HG02763 (cell line): Measurements from ENCODE around the gene CASP2.
"Not testable (repeated sequence)": the region's sequence is repeated elsewhere in the genome, so short reads cannot be mapped to it uniquely, and the experiment has no call there.

Source experiments
- ATAC-seq: cut with Tn5 transposase; IDR thresholded peaks from one replicate; pipeline ENCODE4 v1.9.1; 2021; ENCODE audit warnings: mild to moderate bottlenecking, moderate library complexity; ENCODE audit not compliant: unreplicated experiment

Gene CASP2

DNA sequence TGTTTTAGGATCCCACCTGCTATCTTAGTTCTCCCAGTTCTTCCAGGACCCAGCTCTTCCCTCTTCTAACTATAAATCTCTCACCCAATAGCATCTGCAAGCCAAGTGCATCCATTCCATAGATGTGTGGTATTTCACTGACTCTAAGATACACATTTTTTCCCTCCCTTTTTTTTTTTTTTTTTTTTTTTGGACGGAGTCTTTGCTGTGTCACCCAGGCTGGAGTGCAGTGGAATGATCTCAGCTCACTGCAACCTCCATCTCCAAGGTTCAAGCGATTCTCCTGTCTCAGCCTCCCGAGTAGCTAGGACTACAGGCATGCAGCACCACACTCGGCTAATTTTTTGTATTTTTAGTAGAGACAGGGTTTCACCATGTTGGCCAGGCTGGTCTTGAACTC, 1.7 kb downstream of the CASP2 start:
- ATAC-seq: not testable (repeated sequence)

- no peak for ATAC-seq
These were observed 2.1 kb downstream of the CASP2 start for GRCh38 chr7:143290293-143290692.

DNA sequence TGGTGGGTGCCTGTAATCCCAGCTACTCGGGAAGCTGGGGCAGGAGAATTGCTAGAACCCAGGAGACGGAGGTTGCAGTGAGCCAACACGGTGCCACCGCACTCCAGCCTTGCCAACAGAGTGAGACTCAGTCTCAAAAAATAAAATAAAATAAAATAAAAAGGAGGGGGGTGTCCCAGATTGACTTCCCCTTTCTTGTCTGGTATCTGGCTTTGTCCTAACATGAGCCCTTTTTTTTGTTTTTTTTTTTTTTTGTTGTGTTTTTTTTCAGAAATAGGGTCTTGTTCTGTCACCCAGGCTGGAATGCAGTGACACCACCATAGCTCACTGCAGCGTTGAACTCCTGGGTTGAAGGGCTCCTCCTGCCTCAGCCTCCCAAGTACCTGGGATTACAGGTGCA, 4.7 kb downstream of the CASP2 start:
- no peak for ATAC-seq

DNA sequence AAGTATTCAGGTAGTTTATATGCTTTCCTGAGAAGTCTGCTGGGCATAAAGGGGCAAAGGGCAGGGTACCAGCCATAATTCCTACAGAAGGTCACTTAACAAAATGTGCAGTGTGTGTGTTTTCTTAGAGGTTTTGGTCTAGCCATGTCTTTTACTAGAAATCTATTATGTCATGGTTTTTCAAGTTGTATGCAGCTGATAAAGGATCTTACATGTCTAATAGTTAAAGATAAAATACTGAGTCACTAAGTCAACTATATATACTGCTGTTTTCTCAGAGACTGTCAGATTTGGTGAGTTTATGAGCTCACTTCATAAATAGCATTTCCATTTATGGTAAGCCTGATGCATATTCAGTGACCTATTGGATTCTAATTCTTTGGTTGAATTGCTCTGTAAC, 7.7 kb downstream of the CASP2 start:
- no peak for ATAC-seq

- ATAC-seq: no peak
These were observed 8.5 kb downstream of the CASP2 start for GRCh38 chr7:143296686-143297085.

- ATAC-seq: no peak
These were observed 11.2 kb downstream of the CASP2 start for GRCh38 chr7:143299346-143299745.

GRCh38 chr7:143299840-143300239, 11.7 kb downstream of the CASP2 start:
- no peak for ATAC-seq

DNA sequence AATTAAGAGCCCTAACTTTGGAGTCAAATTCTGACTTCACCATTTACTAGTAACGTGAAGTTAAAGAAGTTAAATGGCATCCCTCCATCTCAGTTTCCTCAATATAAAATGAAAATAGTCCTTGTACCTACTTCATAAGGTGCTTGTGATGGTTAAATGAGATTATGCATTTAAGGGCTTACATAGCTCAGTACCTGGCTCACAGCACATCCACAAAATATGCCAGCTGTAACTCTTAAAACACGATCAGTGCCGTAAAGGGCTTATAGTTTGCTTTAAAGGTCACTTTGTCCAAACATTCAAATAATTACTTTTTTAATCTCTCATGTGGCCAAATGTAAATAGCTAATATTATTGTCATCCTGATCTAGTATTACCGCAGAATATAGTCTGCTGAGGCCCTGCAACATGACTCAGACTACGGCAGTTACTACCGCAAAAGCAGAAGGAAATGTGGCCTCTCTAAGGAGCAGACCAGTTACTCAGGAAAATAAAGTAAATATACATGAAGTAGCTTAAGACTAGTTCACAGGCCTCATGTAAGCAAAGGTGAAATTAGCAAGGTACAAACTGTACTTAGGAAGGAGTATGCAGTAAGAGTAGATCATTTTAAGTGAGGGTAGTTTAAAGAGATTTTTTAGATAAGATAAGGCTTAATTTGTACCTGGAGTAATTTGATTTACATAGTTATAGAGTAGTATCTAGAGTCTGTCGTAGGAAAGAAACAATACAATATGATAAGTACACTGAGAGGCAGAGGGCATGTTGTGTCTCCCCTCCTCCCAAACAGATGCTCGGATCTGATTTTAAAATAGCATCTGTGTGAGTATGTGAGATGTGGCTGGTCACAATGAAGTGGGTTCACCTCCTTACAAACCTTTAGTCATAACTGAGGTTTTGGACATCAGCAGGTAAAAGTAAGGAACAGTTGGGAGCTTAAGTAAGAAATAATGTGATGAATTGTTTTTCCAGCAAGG, 13.1 kb downstream of the CASP2 start:
- ATAC-seq: no peak

- ATAC-seq: no peak
These were observed 15.6 kb downstream of the CASP2 start for GRCh38 chr7:143303733-143304132.

- no peak for ATAC-seq
These were observed 16.8 kb downstream of the CASP2 start for GRCh38 chr7:143304938-143305337.

- ATAC-seq: no peak
These were observed 17.4 kb downstream of the CASP2 start for GRCh38 chr7:143305423-143306070.

- ATAC-seq: no peak
These were observed 20.5 kb downstream of the CASP2 start for GRCh38 chr7:143308632-143309031.

DNA sequence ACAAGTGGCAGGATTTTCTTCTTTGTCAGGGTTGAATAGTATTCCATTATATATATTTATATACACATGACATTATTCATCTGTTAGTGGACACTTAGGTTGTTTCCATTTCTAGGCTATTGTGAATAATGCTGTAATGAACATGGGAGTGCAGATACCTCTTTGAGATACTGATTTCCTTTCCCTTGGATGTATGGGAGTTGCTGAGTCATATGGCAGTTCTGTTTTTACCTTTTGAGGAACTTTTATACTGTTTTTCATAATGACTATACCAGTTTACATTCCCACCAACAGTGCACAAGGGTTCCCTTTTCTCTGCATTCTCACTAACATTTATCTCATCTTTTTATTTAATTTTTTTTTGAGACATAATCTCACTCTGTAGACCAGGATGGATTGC, 26.0 kb downstream of the CASP2 start:
- no peak for ATAC-seq

DNA sequence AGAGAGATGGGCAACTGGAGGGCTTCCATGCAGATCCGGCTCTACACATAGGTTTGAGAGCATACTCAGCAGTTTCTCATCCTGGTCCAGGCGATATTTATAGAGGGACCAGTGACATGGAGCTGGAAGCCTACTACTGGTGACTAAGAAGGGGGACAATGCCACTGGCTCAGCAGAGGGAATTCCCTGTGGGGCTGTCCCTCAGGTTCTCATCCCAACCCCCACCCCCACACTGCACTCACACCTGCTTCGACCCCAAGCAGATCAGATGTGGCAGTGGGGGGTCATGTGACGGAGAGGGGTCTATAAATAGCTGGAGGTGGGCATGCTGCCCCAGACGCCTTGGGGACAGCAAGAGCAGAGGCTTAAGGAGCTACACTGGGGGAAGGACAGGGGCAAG, 27.6 kb downstream of the CASP2 start, which contains the start of gene CLCN1:
CLCN1 (plus strand) TSS at position 336 of the 400 bp plus-strand sequence. CDS start 102 bp downstream, outside the sequence.
- ATAC-seq: no peak

- ATAC-seq: no peak
These were observed 28.3 kb downstream of the CASP2 start for GRCh38 chr7:143316492-143316891.

DNA sequence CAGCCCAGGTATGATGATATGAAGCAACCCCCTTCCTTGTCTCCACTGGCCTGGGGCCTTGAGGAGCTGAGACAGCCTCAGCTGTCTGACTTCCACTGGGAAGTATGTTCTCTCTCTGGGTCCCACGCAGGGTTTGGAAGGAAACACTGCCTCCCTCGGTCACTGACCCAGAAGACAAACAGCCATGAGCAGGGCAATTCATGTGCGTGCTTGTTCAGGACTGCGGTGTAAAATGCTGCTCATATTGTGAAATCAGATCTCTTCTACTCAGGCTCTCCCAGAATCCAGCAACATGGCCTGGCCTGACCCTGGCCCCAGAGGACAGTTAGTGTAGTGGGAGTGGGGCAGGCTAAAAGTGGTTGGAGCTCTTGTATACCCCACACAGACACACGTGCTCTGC, 30.5 kb downstream of the CASP2 start:
- ATAC-seq: no peak

DNA sequence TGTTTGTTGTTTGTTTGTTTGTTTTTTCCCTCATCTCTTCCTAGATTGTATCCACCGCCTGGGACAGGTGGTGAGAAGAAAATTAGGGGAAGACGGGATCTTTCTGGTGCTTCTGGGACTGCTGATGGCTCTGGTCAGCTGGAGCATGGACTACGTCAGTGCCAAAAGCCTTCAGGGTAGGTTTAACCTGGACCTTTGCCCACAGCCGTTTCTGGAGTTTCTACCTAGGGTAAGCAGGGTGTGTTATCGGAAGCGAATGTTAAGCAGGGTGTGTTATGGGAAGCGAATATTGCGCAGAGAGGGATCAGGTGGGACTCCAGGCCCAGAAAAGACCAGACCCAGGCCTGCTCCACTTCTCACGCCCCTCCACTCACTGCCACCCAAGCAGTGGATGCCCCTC, 32.5 kb downstream of the CASP2 start:
- ATAC-seq: no peak

DNA sequence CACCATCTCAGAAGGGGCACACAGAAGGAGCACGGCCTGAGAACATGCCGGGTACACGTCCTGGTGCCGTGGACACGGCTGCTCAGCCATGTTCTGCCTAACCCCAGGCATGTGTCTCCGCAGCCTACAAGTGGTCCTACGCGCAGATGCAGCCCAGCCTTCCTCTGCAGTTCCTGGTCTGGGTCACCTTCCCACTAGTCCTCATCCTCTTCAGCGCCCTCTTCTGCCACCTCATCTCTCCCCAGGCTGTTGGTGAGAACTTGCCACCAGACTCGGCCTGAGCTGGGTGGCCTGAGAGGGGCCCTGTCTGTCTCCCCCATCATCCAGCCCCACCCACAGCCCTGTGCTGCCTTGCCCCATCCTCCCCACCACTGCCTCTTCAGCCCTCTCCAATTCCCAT, 33.1 kb downstream of the CASP2 start:
- no peak for ATAC-seq

GRCh38 chr7:143321734-143322133, 33.6 kb downstream of the CASP2 start:
- no peak for ATAC-seq

GRCh38 chr7:143322760-143323633, 34.8 kb downstream of the CASP2 start:
- ATAC-seq: no peak

- ATAC-seq: no peak
These were observed 35.5 kb downstream of the CASP2 start for GRCh38 chr7:143323653-143324052.
